ENCODE data around the gene GCAT.

DNA sequence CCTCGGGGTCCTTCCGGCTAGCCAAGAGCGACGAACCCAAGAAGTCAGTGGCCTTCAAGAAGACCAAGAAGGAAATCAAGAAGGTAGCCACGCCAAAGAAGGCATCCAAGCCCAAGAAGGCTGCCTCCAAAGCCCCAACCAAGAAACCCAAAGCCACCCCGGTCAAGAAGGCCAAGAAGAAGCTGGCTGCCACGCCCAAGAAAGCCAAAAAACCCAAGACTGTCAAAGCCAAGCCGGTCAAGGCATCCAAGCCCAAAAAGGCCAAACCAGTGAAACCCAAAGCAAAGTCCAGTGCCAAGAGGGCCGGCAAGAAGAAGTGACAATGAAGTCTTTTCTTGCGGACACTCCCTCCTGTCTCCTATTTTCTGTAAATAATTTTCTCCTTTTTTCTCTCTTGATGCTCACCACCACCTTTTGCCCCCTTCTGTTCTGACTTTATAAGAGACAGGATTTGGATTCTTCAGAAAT is 1.9 kb upstream of the GCAT start:
- TF ChIP-seq, protein P1, sequence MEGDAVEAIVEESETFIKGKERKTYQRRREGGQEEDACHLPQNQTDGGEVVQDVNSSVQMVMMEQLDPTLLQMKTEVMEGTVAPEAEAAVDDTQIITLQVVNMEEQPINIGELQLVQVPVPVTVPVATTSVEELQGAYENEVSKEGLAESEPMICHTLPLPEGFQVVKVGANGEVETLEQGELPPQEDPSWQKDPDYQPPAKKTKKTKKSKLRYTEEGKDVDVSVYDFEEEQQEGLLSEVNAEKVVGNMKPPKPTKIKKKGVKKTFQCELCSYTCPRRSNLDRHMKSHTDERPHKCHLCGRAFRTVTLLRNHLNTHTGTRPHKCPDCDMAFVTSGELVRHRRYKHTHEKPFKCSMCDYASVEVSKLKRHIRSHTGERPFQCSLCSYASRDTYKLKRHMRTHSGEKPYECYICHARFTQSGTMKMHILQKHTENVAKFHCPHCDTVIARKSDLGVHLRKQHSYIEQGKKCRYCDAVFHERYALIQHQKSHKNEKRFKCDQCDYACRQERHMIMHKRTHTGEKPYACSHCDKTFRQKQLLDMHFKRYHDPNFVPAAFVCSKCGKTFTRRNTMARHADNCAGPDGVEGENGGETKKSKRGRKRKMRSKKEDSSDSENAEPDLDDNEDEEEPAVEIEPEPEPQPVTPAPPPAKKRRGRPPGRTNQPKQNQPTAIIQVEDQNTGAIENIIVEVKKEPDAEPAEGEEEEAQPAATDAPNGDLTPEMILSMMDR (IDR thresholded peaks at IDR 0.05; ENCODE audit: poor library complexity, severe bottlenecking), result no peak
- TF ChIP-seq MXI1 (conservative IDR thresholded peaks at IDR 0.05; ENCODE audit: poor library complexity, severe bottlenecking) (no peak), EZH2 (IDR thresholded peaks at IDR 0.05; ENCODE audit: borderline replicate concordance, insufficient read depth, low read length, poor library complexity, severe bottlenecking) (no peak), EP300 (conservative IDR thresholded peaks at IDR 0.05; ENCODE audit: poor library complexity, severe bottlenecking) (no peak), POLR2AphosphoS5 (IDR thresholded peaks at IDR 0.05) (no peak), SMC3 (conservative IDR thresholded peaks at IDR 0.05; ENCODE audit: poor library complexity) (no peak), RAD21 (conservative IDR thresholded peaks at IDR 0.05) (no peak), TAF1 (IDR thresholded peaks at IDR 0.05; ENCODE audit: low read depth) (no peak)
- TF ChIP-seq, protein P2, sequence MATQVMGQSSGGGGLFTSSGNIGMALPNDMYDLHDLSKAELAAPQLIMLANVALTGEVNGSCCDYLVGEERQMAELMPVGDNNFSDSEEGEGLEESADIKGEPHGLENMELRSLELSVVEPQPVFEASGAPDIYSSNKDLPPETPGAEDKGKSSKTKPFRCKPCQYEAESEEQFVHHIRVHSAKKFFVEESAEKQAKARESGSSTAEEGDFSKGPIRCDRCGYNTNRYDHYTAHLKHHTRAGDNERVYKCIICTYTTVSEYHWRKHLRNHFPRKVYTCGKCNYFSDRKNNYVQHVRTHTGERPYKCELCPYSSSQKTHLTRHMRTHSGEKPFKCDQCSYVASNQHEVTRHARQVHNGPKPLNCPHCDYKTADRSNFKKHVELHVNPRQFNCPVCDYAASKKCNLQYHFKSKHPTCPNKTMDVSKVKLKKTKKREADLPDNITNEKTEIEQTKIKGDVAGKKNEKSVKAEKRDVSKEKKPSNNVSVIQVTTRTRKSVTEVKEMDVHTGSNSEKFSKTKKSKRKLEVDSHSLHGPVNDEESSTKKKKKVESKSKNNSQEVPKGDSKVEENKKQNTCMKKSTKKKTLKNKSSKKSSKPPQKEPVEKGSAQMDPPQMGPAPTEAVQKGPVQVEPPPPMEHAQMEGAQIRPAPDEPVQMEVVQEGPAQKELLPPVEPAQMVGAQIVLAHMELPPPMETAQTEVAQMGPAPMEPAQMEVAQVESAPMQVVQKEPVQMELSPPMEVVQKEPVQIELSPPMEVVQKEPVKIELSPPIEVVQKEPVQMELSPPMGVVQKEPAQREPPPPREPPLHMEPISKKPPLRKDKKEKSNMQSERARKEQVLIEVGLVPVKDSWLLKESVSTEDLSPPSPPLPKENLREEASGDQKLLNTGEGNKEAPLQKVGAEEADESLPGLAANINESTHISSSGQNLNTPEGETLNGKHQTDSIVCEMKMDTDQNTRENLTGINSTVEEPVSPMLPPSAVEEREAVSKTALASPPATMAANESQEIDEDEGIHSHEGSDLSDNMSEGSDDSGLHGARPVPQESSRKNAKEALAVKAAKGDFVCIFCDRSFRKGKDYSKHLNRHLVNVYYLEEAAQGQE (IDR thresholded peaks at IDR 0.05; ENCODE audit: borderline replicate concordance), result no peak

Measured in neural cell (in vitro differentiated cells).